NK-92 treated with Interleukin-12 subunit alpha and Interleukin-12 subunit beta, amount 100 ng/mL, for 24 hours (cell line): ENCODE data around the gene TEX50.
"Not testable (repeated sequence)": the region's sequence is repeated elsewhere in the genome, so short reads cannot be mapped to it uniquely, and the experiment has no call there.

Experiments
- DNase-seq: peaks from one replicate; lab custom pipeline; 2025; lab: John Stamatoyannopoulos, UW

TEX50 gene

GRCh38 chr1:173635116-173635515 is at the start of gene TEX50:
TSS of gene TEX50 (plus strand) at chr1:173635338. CDS start at chr1:173635522, 184 bp downstream.
- no peak for DNase-seq

GRCh38 chr1:173590557-173590956 is 44.6 kb upstream of the TEX50 start:
- DNase-seq = no peak

- not testable (repeated sequence) for DNase-seq
Measured at GRCh38 chr1:173591138-173591537, 44.0 kb upstream of the TEX50 start.

- DNase-seq = no peak
Measured at GRCh38 chr1:173596097-173596825, 38.9 kb upstream of the TEX50 start.

- no peak for DNase-seq
Measured at GRCh38 chr1:173601588-173601987, 33.5 kb upstream of the TEX50 start.

GRCh38 chr1:173603056-173603591 is 32.0 kb upstream of the TEX50 start, which contains the start of gene SLC9C2:
TSS of gene SLC9C2 (minus strand) at chr1:173603072. CDS start at chr1:173601776, 1,296 bp downstream.
- no peak for DNase-seq

GRCh38 chr1:173608503-173609216 is 26.5 kb upstream of the TEX50 start:
- no peak for DNase-seq

- not testable (repeated sequence) for DNase-seq
Measured at GRCh38 chr1:173613086-173613485, 22.1 kb upstream of the TEX50 start.

GRCh38 chr1:173616859-173617258 is 18.3 kb upstream of the TEX50 start:
- peak; percentile 5 for DNase-seq

- no peak for DNase-seq
Measured at GRCh38 chr1:173627269-173627668, 7.9 kb upstream of the TEX50 start.

- no peak for DNase-seq
Measured at GRCh38 chr1:173628888-173629287, 6.2 kb upstream of the TEX50 start.

GRCh38 chr1:173637236-173638042 is 2.3 kb downstream of the TEX50 start:
- DNase-seq = not testable (repeated sequence)

GRCh38 chr1:173638043-173639021 is 3.2 kb downstream of the TEX50 start:
- no peak for DNase-seq

GRCh38 chr1:173639102-173639501 is 4.0 kb downstream of the TEX50 start:
- DNase-seq = no peak

- not testable (repeated sequence) for DNase-seq
Measured at GRCh38 chr1:173642450-173643139, 7.5 kb downstream of the TEX50 start.

GRCh38 chr1:173646656-173647055 is 11.5 kb downstream of the TEX50 start:
- DNase-seq = no peak

GRCh38 chr1:173648880-173649605 is 13.9 kb downstream of the TEX50 start:
- no peak for DNase-seq

GRCh38 chr1:173660306-173660705 is 25.2 kb downstream of the TEX50 start:
- DNase-seq = no peak

GRCh38 chr1:173661271-173661670 is 26.1 kb downstream of the TEX50 start:
- DNase-seq = no peak

- no peak for DNase-seq
Measured at GRCh38 chr1:173661763-173662162, 26.6 kb downstream of the TEX50 start.
